ENCODE results near the gene TERF2IP. TPM values are rescaled to one million over a fixed set of nuclear protein-coding genes. Genes with fewer than 3 reads are reported as not detected.

The TERF2IP gene
- total and polyA plus RNA-seq, 2 experiments from 2014 or later, result 12.0 to 18.0 TPM

DNA sequence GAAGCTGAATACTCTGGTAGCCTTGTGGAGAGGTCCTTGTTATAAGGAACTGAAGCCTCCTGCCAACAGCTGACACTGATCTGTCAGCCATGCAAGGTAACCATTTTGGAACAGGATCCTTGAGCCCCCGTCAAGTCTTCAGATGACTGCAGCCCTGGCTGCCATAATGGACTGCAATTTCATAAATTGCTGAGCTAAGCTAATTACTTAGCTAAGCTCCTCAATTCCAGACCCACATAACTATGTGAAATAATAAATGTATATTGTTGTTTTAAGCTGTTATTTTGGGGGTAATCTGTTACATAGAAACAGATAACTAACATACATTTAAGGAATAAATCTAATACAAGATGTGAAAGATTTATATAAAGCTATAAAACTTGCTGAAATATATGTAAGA is 41.1 kb upstream of the TERF2IP start:
- H3K4me2 ChIP-seq, result no peak overlapping the region
- no peak overlapping the region for H3K4me3 Mint-ChIP-seq
- H3K27me3 ChIP-seq (ENCODE audit: insufficient read depth), result no peaks in the 10 kb centered on the region
- no peaks in the 10 kb centered on the region for H3K9me2 ChIP-seq (ENCODE audit: insufficient read depth)
- no peak overlapping the region for H3K27ac ChIP-seq (ENCODE audit: low read depth)
- no peak overlapping the region for H3K4me3 ChIP-seq
- H3K4me1 Mint-ChIP-seq, result no peaks in the 10 kb centered on the region
- TF ChIP-seq CREB1 (CRISPR knock-in tag; IDR thresholded peaks at IDR 0.05; ENCODE audit: low read depth) (no peak), EZH2phosphoT487 (IDR thresholded peaks at IDR 0.05; ENCODE audit: unreplicated experiment) (no peak), JUNB (IDR thresholded peaks at IDR 0.05; ENCODE audit: unreplicated experiment) (no peak), NANOG (IDR thresholded peaks at IDR 0.05; ENCODE audit: borderline replicate concordance) (no peak), ZNF331 (CRISPR knock-in tag; IDR thresholded peaks at IDR 0.05; ENCODE audit: low read depth) (no peak), STAT1 (IDR thresholded peaks at IDR 0.05; ENCODE audit: unreplicated experiment) (no peak), ZNF114 (CRISPR knock-in tag; IDR thresholded peaks at IDR 0.05) (no peak), EZH2 (IDR thresholded peaks at IDR 0.05; ENCODE audit: low read depth, unreplicated experiment) (no peak), POLR2AphosphoS5 (IDR thresholded peaks at IDR 0.05; ENCODE audit: low read depth) (no peak), CTCF (conservative IDR thresholded peaks at IDR 0.05; ENCODE audit: low read depth in 2 of 2) (no peak)
- TF ChIP-seq, protein P1, sequence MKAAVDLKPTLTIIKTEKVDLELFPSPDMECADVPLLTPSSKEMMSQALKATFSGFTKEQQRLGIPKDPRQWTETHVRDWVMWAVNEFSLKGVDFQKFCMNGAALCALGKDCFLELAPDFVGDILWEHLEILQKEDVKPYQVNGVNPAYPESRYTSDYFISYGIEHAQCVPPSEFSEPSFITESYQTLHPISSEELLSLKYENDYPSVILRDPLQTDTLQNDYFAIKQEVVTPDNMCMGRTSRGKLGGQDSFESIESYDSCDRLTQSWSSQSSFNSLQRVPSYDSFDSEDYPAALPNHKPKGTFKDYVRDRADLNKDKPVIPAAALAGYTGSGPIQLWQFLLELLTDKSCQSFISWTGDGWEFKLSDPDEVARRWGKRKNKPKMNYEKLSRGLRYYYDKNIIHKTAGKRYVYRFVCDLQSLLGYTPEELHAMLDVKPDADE (IDR thresholded peaks at IDR 0.05), result no peak
- TF ChIP-seq, protein P2, sequence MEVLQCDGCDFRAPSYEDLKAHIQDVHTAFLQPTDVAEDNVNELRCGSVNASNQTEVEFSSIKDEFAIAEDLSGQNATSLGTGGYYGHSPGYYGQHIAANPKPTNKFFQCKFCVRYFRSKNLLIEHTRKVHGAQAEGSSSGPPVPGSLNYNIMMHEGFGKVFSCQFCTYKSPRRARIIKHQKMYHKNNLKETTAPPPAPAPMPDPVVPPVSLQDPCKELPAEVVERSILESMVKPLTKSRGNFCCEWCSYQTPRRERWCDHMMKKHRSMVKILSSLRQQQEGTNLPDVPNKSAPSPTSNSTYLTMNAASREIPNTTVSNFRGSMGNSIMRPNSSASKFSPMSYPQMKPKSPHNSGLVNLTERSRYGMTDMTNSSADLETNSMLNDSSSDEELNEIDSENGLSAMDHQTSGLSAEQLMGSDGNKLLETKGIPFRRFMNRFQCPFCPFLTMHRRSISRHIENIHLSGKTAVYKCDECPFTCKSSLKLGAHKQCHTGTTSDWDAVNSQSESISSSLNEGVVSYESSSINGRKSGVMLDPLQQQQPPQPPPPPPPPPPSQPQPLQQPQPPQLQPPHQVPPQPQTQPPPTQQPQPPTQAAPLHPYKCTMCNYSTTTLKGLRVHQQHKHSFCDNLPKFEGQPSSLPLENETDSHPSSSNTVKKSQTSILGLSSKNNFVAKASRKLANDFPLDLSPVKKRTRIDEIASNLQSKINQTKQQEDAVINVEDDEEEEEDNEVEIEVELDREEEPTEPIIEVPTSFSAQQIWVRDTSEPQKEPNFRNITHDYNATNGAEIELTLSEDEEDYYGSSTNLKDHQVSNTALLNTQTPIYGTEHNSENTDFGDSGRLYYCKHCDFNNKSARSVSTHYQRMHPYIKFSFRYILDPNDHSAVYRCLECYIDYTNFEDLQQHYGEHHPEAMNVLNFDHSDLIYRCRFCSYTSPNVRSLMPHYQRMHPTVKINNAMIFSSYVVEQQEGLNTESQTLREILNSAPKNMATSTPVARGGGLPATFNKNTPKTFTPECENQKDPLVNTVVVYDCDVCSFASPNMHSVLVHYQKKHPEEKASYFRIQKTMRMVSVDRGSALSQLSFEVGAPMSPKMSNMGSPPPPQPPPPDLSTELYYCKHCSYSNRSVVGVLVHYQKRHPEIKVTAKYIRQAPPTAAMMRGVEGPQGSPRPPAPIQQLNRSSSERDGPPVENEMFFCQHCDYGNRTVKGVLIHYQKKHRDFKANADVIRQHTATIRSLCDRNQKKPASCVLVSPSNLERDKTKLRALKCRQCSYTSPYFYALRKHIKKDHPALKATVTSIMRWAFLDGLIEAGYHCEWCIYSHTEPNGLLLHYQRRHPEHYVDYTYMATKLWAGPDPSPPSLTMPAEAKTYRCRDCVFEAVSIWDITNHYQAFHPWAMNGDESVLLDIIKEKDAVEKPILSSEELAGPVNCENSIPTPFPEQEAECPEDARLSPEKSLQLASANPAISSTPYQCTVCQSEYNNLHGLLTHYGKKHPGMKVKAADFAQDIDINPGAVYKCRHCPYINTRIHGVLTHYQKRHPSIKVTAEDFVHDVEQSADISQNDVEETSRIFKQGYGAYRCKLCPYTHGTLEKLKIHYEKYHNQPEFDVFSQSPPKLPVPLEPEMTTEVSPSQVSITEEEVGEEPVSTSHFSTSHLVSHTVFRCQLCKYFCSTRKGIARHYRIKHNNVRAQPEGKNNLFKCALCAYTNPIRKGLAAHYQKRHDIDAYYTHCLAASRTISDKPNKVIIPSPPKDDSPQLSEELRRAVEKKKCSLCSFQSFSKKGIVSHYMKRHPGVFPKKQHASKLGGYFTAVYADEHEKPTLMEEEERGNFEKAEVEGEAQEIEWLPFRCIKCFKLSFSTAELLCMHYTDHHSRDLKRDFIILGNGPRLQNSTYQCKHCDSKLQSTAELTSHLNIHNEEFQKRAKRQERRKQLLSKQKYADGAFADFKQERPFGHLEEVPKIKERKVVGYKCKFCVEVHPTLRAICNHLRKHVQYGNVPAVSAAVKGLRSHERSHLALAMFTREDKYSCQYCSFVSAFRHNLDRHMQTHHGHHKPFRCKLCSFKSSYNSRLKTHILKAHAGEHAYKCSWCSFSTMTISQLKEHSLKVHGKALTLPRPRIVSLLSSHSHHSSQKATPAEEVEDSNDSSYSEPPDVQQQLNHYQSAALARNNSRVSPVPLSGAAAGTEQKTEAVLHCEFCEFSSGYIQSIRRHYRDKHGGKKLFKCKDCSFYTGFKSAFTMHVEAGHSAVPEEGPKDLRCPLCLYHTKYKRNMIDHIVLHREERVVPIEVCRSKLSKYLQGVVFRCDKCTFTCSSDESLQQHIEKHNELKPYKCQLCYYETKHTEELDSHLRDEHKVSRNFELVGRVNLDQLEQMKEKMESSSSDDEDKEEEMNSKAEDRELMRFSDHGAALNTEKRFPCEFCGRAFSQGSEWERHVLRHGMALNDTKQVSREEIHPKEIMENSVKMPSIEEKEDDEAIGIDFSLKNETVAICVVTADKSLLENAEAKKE (CRISPR knock-in tag; IDR thresholded peaks at IDR 0.05), result no peak
- TF ChIP-seq, protein P3, sequence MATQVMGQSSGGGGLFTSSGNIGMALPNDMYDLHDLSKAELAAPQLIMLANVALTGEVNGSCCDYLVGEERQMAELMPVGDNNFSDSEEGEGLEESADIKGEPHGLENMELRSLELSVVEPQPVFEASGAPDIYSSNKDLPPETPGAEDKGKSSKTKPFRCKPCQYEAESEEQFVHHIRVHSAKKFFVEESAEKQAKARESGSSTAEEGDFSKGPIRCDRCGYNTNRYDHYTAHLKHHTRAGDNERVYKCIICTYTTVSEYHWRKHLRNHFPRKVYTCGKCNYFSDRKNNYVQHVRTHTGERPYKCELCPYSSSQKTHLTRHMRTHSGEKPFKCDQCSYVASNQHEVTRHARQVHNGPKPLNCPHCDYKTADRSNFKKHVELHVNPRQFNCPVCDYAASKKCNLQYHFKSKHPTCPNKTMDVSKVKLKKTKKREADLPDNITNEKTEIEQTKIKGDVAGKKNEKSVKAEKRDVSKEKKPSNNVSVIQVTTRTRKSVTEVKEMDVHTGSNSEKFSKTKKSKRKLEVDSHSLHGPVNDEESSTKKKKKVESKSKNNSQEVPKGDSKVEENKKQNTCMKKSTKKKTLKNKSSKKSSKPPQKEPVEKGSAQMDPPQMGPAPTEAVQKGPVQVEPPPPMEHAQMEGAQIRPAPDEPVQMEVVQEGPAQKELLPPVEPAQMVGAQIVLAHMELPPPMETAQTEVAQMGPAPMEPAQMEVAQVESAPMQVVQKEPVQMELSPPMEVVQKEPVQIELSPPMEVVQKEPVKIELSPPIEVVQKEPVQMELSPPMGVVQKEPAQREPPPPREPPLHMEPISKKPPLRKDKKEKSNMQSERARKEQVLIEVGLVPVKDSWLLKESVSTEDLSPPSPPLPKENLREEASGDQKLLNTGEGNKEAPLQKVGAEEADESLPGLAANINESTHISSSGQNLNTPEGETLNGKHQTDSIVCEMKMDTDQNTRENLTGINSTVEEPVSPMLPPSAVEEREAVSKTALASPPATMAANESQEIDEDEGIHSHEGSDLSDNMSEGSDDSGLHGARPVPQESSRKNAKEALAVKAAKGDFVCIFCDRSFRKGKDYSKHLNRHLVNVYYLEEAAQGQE (IDR thresholded peaks at IDR 0.05; ENCODE audit: unreplicated experiment), result no peak
- no peak overlapping the region for H2AFZ ChIP-seq
- no peaks in the 10 kb centered on the region for H3F3A ChIP-seq (replicated peaks; ENCODE audit: low read depth)
- H3K36me3 ChIP-seq (ENCODE audit: insufficient read depth), result peaks cover 52% of the 10 kb centered on the region
- H4K20me1 ChIP-seq (replicated peaks; ENCODE audit: insufficient read depth), result no peaks in the 10 kb centered on the region; the same call in none of the 2 replicates
- no peaks in the 10 kb centered on the region for H3K4me1 ChIP-seq (ENCODE audit: insufficient read depth)
- H3K27me3 Mint-ChIP-seq (ENCODE audit: insufficient read depth, low read depth, poor library complexity), result no peaks in the 10 kb centered on the region
- no peak overlapping the region for H3K27ac Mint-ChIP-seq
- peaks cover 56% of the 10 kb centered on the region for H3K36me3 Mint-ChIP-seq (ENCODE audit: low read depth)
- H3K79me2 ChIP-seq (replicated peaks; ENCODE audit: insufficient read depth), result no peaks in the 10 kb centered on the region
- DNase-seq (ENCODE audit: low spot score) (no peak), ATAC-seq (no peak)
- peaks cover 8% of the 10 kb centered on the region for H3K9me3 Mint-ChIP-seq
